RWPE2 (cell line): ENCODE results near the gene NR2F1-AS1.

Source experiments
- ATAC-seq: fragments of 200-7000 bp; cut with Tn5 transposase; 3 replicates; pipeline ENCODE4 v1.9.1; 2021; ENCODE audit warnings: low read depth
- DNase-seq: peaks from one replicate; pipeline ENCODE4 v3.0.0-alpha.2; 2020; ENCODE audit warnings: low spot score
- H3K27ac ChIP-seq: fragments of 450-650 bp; 2 replicates; pipeline ENCODE4 v1.5.1; 2017; ENCODE audit warnings: mild to moderate bottlenecking; ENCODE audit not compliant: poor library complexity, severe bottlenecking
- H3K27me3 ChIP-seq: fragments of 250-450 bp; sonication (Bioruptor Pico); 2 replicates; pipeline ENCODE4 v1.5.1; 2021; ENCODE audit warnings: mild to moderate bottlenecking, moderate library complexity; ENCODE audit not compliant: insufficient read depth, poor library complexity, severe bottlenecking
- H3K36me3 ChIP-seq: fragments of 250-450 bp; sonication (Bioruptor Pico); 2 replicates; pipeline ENCODE4 v1.5.1; 2020; ENCODE audit warnings: low read depth, mild to moderate bottlenecking, moderate library complexity
- H3K4me1 ChIP-seq: fragments of 250-450 bp; sonication (Bioruptor Pico); 2 replicates; pipeline ENCODE4 v1.5.1; 2021; ENCODE audit warnings: mild to moderate bottlenecking, moderate library complexity; ENCODE audit not compliant: insufficient read depth, poor library complexity, severe bottlenecking
- H3K4me3 ChIP-seq: fragments of 250-450 bp; sonication (Bioruptor Pico); 2 replicates; pipeline ENCODE4 v1.5.1; 2021; ENCODE audit warnings: mild to moderate bottlenecking, moderate library complexity; ENCODE audit not compliant: severe bottlenecking
- H3K9me3 ChIP-seq: fragments of 250-450 bp; sonication (Bioruptor Pico); 2 replicates; pipeline ENCODE4 v1.5.1; 2021; ENCODE audit warnings: mild to moderate bottlenecking, moderate library complexity; ENCODE audit not compliant: severe bottlenecking
- TF ChIP-seq, protein P1 (sequence below): fragments of 450-650 bp; IDR thresholded peaks from one replicate; pipeline ENCODE4 v1.5.1; 2017; ENCODE audit warnings: mild to moderate bottlenecking, moderate library complexity; ENCODE audit not compliant: poor library complexity, severe bottlenecking

Gene NR2F1-AS1

DNA sequence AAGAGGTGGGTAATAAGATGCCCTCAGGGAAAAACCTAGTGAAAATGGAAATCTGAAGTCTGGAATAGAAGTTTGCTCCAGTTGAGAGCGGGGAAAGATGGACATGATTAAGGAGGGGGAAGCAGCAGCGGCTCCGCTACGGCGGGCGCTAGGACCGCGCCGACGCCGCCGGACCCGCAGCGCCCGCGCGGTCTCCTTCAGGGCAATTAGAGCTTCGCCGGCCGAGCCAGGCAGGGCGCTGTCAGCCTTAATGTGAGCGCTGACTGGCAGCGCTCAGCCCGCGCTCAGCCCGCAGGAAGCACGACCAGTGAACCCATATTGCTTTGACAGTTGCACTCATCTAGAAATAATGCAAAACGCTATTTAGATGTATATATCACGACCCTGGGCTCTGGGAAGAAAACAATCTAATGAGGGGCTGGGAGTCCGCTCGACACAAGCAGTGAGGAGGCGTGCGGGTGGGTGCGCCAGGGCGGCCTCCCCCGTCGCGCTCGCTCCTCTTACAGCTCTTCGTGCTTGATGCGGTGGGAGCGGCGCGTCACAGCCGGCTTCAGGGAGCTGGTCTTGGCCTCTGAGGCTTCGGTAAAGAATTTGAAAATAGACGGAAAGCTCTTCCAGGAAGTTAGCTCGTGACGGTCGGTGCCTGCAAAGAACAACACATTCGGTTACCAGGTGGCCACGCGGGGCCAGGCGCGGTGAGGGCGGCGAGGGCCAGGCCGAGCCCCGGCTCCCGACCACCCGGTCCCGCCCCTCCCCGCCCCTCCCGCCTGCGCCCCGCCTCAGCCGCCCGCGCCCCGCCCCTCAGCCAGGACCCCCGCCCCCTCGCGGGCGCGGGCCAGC lies 39.7 kb upstream of the NR2F1-AS1 start:
- Histone ChIP-seq H3K36me3 (no peaks in the 10 kb centered on the region), H3K27me3 (no peaks in the 10 kb centered on the region), H3K4me1 (no peaks in the 10 kb centered on the region), H3K27ac (peak overlapping the region; percentile 34), H3K4me3 (peak overlapping the region; percentile 46), H3K9me3 (no peaks in the 10 kb centered on the region)
- TF ChIP-seq, protein P1, sequence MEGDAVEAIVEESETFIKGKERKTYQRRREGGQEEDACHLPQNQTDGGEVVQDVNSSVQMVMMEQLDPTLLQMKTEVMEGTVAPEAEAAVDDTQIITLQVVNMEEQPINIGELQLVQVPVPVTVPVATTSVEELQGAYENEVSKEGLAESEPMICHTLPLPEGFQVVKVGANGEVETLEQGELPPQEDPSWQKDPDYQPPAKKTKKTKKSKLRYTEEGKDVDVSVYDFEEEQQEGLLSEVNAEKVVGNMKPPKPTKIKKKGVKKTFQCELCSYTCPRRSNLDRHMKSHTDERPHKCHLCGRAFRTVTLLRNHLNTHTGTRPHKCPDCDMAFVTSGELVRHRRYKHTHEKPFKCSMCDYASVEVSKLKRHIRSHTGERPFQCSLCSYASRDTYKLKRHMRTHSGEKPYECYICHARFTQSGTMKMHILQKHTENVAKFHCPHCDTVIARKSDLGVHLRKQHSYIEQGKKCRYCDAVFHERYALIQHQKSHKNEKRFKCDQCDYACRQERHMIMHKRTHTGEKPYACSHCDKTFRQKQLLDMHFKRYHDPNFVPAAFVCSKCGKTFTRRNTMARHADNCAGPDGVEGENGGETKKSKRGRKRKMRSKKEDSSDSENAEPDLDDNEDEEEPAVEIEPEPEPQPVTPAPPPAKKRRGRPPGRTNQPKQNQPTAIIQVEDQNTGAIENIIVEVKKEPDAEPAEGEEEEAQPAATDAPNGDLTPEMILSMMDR, result peak; percentile 37
- ATAC-seq (peak; percentile 89), DNase-seq (no peak)

DNA sequence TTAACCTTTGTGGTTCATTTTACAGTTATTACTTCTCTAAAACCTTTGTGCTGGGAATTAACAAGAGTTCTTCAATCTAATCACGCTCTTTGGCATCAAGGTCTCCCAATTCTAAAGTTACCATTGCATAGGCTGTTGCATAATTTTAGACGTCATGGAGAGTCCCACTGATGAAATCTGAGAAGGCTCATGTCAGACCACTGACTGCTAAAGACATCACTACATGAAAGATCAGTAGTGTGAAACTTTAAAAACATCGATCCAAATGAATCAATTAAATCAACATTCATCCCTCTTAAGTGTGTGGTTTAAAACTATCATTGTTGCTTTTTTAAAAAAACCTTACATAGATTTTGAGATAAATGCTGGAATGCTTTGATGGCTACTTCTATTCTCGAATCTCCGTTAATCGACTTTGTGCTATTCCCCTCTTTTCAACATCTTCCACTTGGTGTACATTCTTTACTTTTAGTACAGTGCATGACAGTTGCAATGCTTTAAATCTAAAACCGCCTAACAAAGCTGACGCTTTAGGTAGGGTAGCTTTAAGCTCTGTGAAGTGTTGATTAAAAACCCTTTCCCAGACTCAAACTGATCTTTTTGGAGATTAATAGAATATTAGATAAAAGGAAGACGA lies 35.6 kb upstream of the NR2F1-AS1 start:
- DNase-seq (no peak), ATAC-seq (no peak)
- TF ChIP-seq, protein P1, result no peak
- Histone ChIP-seq H3K4me1 (no peaks in the 10 kb centered on the region), H3K27me3 (peaks cover 34% of the 10 kb centered on the region), H3K9me3 (no peaks in the 10 kb centered on the region), H3K4me3 (no peak overlapping the region), H3K27ac (no peak overlapping the region), H3K36me3 (no peaks in the 10 kb centered on the region)

DNA sequence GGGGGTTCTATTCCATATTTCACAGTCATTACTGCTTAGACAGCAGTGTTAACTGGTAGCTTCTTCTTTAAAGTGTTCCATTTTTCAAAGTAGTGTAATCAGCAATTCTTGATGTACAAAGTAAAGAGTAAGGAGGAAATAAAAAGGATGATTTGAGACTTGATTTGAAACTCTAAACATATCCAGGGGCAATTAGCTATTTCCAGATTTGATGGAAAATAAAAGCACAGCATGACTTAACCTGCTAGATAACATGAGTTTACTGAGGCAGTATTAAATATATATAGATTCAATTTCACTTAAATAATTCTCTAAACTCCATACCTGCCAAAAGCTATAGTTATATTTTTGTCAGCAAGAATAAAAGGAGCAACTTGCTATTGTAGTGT lies 31.8 kb upstream of the NR2F1-AS1 start:
- TF ChIP-seq, protein P1, result no peak
- H3K27me3 ChIP-seq, result peaks cover 72% of the 10 kb centered on the region
- no peak for DNase-seq
- no peak overlapping the region for H3K4me3 ChIP-seq
- H3K27ac ChIP-seq, result no peak overlapping the region
- no peak for ATAC-seq
- H3K9me3 ChIP-seq, result no peaks in the 10 kb centered on the region
- no peaks in the 10 kb centered on the region for H3K36me3 ChIP-seq
- no peaks in the 10 kb centered on the region for H3K4me1 ChIP-seq

DNA sequence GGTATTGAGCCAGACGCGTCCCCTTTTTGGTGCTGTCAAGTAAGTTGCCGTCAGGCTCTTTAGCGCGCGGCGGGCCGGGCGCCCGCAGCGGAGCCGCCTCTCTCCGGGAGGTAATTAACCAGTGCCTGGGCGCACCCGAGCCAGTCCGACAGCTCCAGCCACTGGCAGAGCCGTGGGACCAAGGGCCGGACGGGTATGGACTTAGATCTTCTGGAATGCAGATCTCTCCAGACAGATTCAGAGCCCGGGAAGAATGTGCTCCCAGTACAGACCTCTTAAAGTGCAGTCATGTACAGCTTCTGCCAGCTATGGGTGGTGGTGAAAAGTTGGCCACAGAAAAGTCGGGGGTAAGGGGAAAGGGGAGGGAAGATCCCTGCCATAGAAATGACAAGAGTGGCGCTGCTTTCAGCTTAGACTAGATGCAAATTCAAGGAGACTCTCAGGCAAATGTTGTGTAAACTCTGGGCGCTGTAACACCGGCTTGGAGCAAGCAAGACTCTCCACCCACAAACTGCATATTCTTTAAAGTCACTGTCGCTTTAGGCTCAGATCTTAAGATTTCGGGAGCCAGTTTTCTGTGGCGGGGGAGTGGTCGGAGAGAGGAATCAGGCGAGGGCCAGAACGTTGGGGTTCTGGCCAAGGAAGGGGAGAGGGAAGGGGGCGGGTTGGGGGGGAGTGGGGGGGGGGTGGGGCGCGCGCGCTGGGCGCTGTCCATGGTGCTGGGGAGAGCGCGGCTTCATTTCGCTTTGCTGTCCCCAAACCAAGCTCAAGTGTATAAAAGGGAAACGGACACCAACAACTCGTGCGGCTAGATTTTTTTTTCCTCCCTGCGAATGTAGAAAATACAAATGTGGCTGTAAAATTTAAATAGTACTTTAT lies 31.2 kb upstream of the NR2F1-AS1 start:
- TF ChIP-seq, protein P1, result no peak
- DNase-seq (no peak), ATAC-seq (peak; percentile 38)
- Histone ChIP-seq H3K27ac (no peak overlapping the region), H3K36me3 (no peaks in the 10 kb centered on the region), H3K4me1 (no peaks in the 10 kb centered on the region), H3K9me3 (no peaks in the 10 kb centered on the region), H3K4me3 (no peak overlapping the region), H3K27me3 (peaks cover 78% of the 10 kb centered on the region)
